GM10847 (cell line): ENCODE measurements around the gene BCL2L1.

ENCODE experiments used
- POLR2A ChIP-seq: IDR thresholded peaks from 2 replicates; pipeline ENCODE4 v1.6.1; 2011; ENCODE audit not compliant: insufficient read length; ENCODE audit errors: extremely low read depth

The BCL2L1 gene

GRCh38 chr20:31664696-31665354, 57.8 kb downstream of the BCL2L1 start:
- TF ChIP-seq POLR2A: no peak

DNA sequence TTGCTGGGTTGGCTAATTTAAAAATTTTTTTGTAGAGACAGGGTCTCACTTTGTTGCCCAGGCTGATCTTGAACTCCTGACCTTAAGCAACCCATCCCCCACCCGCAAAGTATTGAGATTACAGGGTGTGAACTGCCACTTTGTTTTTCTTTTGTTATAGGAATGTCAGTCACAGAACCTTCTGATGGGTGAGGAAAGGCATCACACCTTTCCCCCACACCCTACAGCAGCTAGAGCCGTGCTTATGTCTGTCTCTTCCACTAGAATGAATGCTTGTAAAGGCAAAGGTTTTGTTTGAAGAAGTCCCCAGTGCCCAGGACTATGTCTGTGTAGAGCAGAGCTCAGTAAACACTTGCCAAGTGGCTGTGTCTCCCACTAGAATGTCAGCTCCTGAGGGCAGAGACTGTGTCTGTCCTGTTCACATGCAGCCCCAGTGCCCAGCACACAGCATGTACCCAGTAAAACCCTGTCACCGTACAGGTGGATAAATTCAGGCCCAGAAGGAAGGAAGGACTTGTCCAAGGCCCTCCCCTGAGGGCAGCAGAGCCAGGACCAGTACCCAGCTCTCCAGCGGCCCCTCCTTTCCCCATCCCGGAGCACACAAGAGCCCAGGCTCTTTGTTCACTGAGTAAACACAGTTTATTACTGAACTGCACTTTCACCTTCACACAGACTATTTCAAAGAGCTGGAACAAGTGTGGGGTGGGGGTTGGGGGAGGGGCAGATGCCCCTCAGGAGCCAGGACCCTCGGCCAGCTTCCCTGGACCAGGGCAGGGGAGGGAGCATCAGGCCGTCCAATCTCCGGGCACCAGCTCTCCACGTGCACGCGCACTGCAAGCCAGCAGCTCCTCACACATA, 58.6 kb downstream of the BCL2L1 start:
- TF ChIP-seq POLR2A: no peak

GRCh38 chr20:31663524-31663837, 59.2 kb downstream of the BCL2L1 start:
- no peak for TF ChIP-seq POLR2A

DNA sequence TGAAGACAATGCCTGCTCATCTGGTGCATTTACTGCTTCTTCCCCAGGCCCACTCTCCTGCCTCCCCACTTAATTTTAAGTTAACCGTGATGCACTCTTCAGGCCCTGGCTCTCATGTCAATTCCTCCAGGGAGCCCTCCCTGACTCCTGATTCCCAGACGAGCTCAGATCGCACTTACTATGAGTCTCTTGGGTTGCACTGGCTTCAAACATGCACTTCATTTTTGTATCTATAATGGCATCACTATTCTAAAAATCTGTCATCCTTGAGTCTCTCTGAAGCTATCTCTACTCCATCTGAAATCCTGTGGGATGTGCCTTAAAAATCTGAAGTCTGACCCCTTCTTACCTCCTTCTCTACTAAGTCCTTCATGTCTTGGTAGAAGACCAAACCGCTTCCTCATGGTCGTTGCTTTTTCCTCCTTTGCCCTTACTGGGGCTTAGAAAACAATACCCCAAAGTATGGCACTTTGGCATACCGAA, 60.3 kb downstream of the BCL2L1 start:
- TF ChIP-seq POLR2A: no peak

- no peak for TF ChIP-seq POLR2A
Measured at GRCh38 chr20:31661625-31662371, 60.9 kb downstream of the BCL2L1 start.

- TF ChIP-seq POLR2A: no peak
Measured at GRCh38 chr20:31654534-31654933, 68.1 kb downstream of the BCL2L1 start.

GRCh38 chr20:31653561-31653960, 69.1 kb downstream of the BCL2L1 start:
- TF ChIP-seq POLR2A: no peak

GRCh38 chr20:31652917-31653396, 69.7 kb downstream of the BCL2L1 start:
- no peak for TF ChIP-seq POLR2A

DNA sequence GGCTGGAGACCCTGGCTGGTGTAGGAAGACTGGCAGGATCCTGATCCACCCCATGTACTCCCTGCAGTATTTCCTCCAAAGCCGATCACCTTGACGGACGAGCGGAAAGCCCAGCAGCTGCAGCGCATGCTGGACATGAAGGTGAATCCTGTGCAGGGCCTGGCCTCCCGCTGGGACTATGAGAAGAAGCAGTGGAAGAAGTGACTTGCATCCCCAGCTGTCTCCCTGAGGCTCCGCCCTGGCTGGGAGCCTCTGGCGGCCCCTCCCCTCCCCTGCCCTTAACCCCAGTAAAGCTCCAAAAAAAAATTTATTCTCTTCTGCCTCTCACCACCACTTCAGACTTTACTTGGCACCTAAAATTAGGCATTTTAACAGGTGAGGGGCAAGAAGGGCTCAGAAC, 78.0 kb downstream of the BCL2L1 start:
- TF ChIP-seq POLR2A: no peak

- TF ChIP-seq POLR2A: no peak
Measured at GRCh38 chr20:31643522-31643921, 79.1 kb downstream of the BCL2L1 start.

DNA sequence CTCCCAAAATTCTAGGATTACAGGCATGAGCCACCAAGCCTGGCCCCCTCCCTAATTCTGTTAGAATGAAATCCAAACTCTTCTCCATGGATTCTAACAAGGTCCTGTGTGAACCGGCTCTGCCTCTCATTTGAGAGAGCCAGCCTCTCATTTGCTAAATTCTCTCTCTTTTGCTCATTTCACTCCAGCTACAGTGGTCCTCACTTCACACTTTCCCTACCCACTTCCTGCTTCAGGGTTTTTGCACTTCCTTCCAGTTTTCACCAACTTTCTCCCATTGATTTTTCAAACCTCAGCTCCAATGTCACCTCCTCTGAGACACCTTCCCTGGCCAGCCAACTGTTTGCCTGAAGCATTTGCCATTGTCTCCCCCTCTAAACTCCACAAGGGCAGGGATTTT, 79.8 kb downstream of the BCL2L1 start:
- TF ChIP-seq POLR2A: no peak

DNA sequence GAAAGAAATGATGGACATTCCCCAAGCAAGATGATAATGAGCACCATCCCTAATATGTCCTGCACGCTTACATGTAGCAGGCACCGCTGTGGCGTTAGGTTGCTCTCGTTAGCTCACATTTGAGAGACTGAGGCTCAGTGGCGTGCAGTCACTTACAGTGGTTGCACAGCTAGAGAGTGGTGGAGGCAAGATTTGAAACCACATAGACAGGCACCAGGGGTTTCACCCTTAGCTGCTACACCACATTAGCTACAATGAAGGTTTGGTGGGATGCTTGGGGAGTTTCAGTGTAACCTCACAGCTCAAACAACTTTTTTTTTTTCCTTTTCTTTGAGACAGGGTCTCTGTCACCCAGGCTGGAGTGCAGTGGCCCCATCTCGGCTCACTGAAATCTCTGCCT, 81.3 kb downstream of the BCL2L1 start:
- no peak for TF ChIP-seq POLR2A

GRCh38 chr20:31640259-31640658, 82.4 kb downstream of the BCL2L1 start:
- no peak for TF ChIP-seq POLR2A

DNA sequence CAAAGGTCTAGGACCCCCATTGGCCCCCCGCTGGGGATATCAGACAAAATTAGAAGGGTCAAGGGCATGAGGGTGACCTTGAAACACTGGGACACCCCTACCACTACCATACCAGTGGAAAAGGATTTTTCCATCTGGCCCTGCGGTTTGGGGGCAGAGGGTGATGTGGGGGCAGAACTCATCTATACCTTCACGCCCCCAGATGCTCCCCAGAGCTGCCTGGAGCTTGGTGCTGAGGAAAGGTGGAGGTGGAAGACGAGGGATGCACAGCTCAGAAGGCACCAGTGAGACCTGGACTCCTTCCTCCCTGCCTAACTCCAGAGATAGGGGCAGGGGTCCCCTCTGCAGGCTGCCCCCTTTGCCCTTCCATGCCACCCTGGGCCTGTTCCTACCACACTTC, 83.9 kb downstream of the BCL2L1 start:
- TF ChIP-seq POLR2A: no peak

- no peak for TF ChIP-seq POLR2A
Measured at GRCh38 chr20:31638317-31638716, 84.4 kb downstream of the BCL2L1 start.

DNA sequence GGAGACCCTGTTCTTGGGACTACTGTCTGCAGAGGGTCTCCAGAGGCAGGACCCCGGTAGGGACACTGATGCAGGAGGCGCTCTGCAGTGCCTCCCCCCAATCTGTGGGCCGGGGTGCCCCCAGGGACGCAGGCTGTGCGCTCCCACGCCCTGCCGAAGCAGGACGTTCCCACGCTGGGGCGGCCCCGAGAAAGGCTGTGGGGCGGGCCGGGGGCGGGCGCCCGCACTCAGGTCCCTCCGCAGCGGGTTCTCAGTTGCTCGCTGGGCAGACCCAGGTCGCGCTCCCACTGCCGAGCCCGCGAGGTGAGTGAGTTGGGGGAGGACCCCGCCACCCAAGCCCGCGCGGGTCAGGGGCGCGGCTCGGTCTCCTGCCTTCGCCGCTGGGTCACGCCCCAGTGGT, 85.0 kb downstream of the BCL2L1 start, which contains the start of gene COX4I2:
COX4I2 (plus strand) TSS at position 253 of the 400 bp plus-strand sequence. CDS start 1,106 bp downstream, outside the sequence.
- TF ChIP-seq POLR2A: no peak
